LNCaP clone FGC (cell line): ENCODE measurements around the gene DOCK9.

ENCODE experiments used
- DNase-seq: peaks from one replicate; pipeline ENCODE4 v3.0.0-alpha.2; 2011; ENCODE audit warnings: low read depth
- H3K4me3 ChIP-seq: 2 replicates; pipeline ENCODE4 v1.5.1; 2011; ENCODE audit warnings: mild to moderate bottlenecking, low read depth, low read length, control low read depth
- CTCF ChIP-seq: IDR thresholded peaks from 2 replicates; pipeline ENCODE4 v1.5.1; 2012; ENCODE audit warnings: mild to moderate bottlenecking; ENCODE audit not compliant: control insufficient read depth, insufficient read depth; ENCODE audit errors: extremely low read depth

DOCK9 gene

GRCh38 chr13:98837896-98838295, 140.0 kb downstream of the DOCK9 start:
- TF ChIP-seq CTCF, result no peak
- DNase-seq, result no peak
- no peak overlapping the region for H3K4me3 ChIP-seq

- peak; percentile 26 for DNase-seq
- no peak for TF ChIP-seq CTCF
- no peak overlapping the region for H3K4me3 ChIP-seq
Measured at GRCh38 chr13:98835156-98835555, 142.7 kb downstream of the DOCK9 start.

- no peak for TF ChIP-seq CTCF
- no peak for DNase-seq
- no peak overlapping the region for H3K4me3 ChIP-seq
Measured at GRCh38 chr13:98834254-98834960, 143.5 kb downstream of the DOCK9 start.

- DNase-seq, result no peak
- no peak overlapping the region for H3K4me3 ChIP-seq
- TF ChIP-seq CTCF, result no peak
Measured at GRCh38 chr13:98831236-98831635, 146.6 kb downstream of the DOCK9 start.

GRCh38 chr13:98829541-98829940, 148.3 kb downstream of the DOCK9 start:
- no peak overlapping the region for H3K4me3 ChIP-seq
- no peak for TF ChIP-seq CTCF
- no peak for DNase-seq

GRCh38 chr13:98828614-98829013, 149.2 kb downstream of the DOCK9 start:
- no peak for TF ChIP-seq CTCF
- no peak for DNase-seq
- no peak overlapping the region for H3K4me3 ChIP-seq

- no peak overlapping the region for H3K4me3 ChIP-seq
- no peak for DNase-seq
- no peak for TF ChIP-seq CTCF
Measured at GRCh38 chr13:98827449-98827848, 150.4 kb downstream of the DOCK9 start.
